PC-9 (cell line): ENCODE results near the gene NOC4L. TPM values are rescaled to one million over a fixed set of nuclear protein-coding genes. Genes with fewer than 3 reads are reported as not detected.

ENCODE experiments used
- BruUV-seq: library from RNA; stranded (reverse); fragments of 400-500 nt; replicated peaks from 2 replicates; lab custom pipeline; 2021; lab: Mats Ljungman, UMichigan
- CTCF ChIA-PET: fragments of 300-600 bp; sonication (Branson Sonifier 250); formaldehyde crosslinking; loops from one replicate; lab custom pipeline; 2022; ENCODE audit warnings: antibody characterized with exemption; lab: Charles Lee
- POLR2A ChIA-PET: fragments of 300-600 bp; sonication (Branson Sonifier 250); formaldehyde crosslinking; loops from one replicate; lab custom pipeline; 2022; ENCODE audit warnings: antibody characterized with exemption; ENCODE audit not compliant: unreplicated experiment; lab: Charles Lee
- DNase-seq, 2 experiments: peaks; one replicate each; pipeline versions ENCODE4 v3.0.0 to v3.0.0-alpha.2; 2015 to 2022; ENCODE audit warnings: mixed read lengths in 1 of 2
- H2AFZ ChIP-seq: fragments of 200-600 bp; sonication (generic); 2 replicates; pipeline ENCODE4 v1.8.1; 2017; ENCODE audit warnings: antibody characterized with exemption
- H3F3A ChIP-seq: fragments of 200-600 bp; sonication (generic); 2 replicates; pipeline ENCODE4 v1.8.1; 2017; ENCODE audit warnings: antibody characterized with exemption, mild to moderate bottlenecking, low read depth; ENCODE audit not compliant: insufficient read depth
- H3K27ac ChIP-seq: fragments of 200-600 bp; sonication (generic); 2 replicates; pipeline ENCODE4 v1.6.1; 2016; ENCODE audit warnings: mixed run types
- H3K27me3 ChIP-seq: fragments of 200-600 bp; sonication (generic); 2 replicates; pipeline ENCODE4 v1.6.1; 2016; ENCODE audit warnings: low read depth, mixed run types; ENCODE audit not compliant: insufficient read depth
- H3K36me3 ChIP-seq: fragments of 200-600 bp; sonication (generic); 2 replicates; pipeline ENCODE4 v1.6.1; 2016; ENCODE audit warnings: low read depth, mixed run types
- H3K4me1 ChIP-seq: fragments of 200-600 bp; sonication (generic); replicated peaks from 2 replicates; pipeline ENCODE4 v1.6.1; 2016; ENCODE audit warnings: mixed run types; ENCODE audit not compliant: insufficient read depth
- H3K4me2 ChIP-seq: fragments of 200-600 bp; sonication (generic); 2 replicates; pipeline ENCODE4 v1.6.1; 2017; ENCODE audit warnings: mixed run types
- H3K4me3 ChIP-seq: fragments of 200-600 bp; sonication (generic); 2 replicates; pipeline ENCODE4 v1.6.1; 2016; ENCODE audit warnings: mixed run types
- H3K79me2 ChIP-seq: fragments of 200-600 bp; sonication (generic); 2 replicates; pipeline ENCODE4 v1.6.1; 2017; ENCODE audit warnings: low read depth, mixed run types
- H3K9me2 ChIP-seq: fragments of 200-600 bp; sonication (generic); 2 replicates; pipeline ENCODE4 v1.8.1; 2017; ENCODE audit warnings: mild to moderate bottlenecking; ENCODE audit not compliant: insufficient read depth
- H3K9me3 ChIP-seq: fragments of 200-600 bp; sonication (generic); 2 replicates; pipeline ENCODE4 v1.8.1; 2016; ENCODE audit warnings: low read depth; ENCODE audit not compliant: insufficient read depth
- H4K20me1 ChIP-seq: fragments of 200-600 bp; sonication (generic); 2 replicates; pipeline ENCODE4 v1.8.1; 2017; ENCODE audit not compliant: insufficient read depth
- CTCF ChIP-seq: fragments of 200-600 bp; sonication (generic); conservative IDR thresholded peaks from 2 replicates; pipeline ENCODE4 v1.6.1; 2017; ENCODE audit warnings: mixed run types, antibody characterized with exemption, mild to moderate bottlenecking, moderate library complexity
- EZH2 ChIP-seq: fragments of 200-600 bp; sonication (generic); IDR thresholded peaks from 2 replicates; pipeline ENCODE4 v1.8.0; 2017; ENCODE audit warnings: antibody characterized with exemption, low read depth
- intact Hi-C: fragments of 100-400 bp; cut with micrococcal nuclease; formaldehyde crosslinking; loops from one replicate; pipeline ENCODE4 v1.10.0; 2022; ENCODE audit not compliant: unreplicated experiment
- total RNA-seq: library from RNA; stranded (reverse); gene quantifications from 2 replicates; pipeline ENCODE4 v1.2.3, GENCODE V29; 2021

Gene NOC4L
- total RNA-seq, 1 experiment from 2014 or later, result 27.1 TPM

GRCh38 chr12:132171968-132172521 is 27.8 kb downstream of the NOC4L start:
- intact Hi-C loops, result no loop called here
- Histone ChIP-seq H3K9me2 (no peaks in the 10 kb centered on the region), H3K27ac (no peak overlapping the region), H3K27me3 (peaks cover 71% of the 10 kb centered on the region), H3K4me2 (no peak overlapping the region), H2AFZ (no peak overlapping the region), H3K9me3 (no peaks in the 10 kb centered on the region), H3K4me1 (no peaks in the 10 kb centered on the region), H3K4me3 (no peak overlapping the region), H3K36me3 (no peaks in the 10 kb centered on the region), H4K20me1 (peaks cover 4% of the 10 kb centered on the region; the same call in 1 of the 2 replicates), H3F3A (no peaks in the 10 kb centered on the region), H3K79me2 (no peaks in the 10 kb centered on the region)
- DNase-seq, result no peak
- ChIA-PET POLR2A (no interaction called here), CTCF (no interaction called here)
- BruUV-seq, result no TSS peak
- TF ChIP-seq CTCF (no peak), EZH2 (no peak)

GRCh38 chr12:132172619-132173018 is 28.4 kb downstream of the NOC4L start:
- ChIA-PET POLR2A (no interaction called here), CTCF (no interaction called here)
- intact Hi-C loops, result no loop called here
- no peak for DNase-seq
- H3K27ac ChIP-seq, result no peak overlapping the region
- no peak overlapping the region for H3K4me2 ChIP-seq
- H3F3A ChIP-seq, result no peaks in the 10 kb centered on the region
- peaks cover 75% of the 10 kb centered on the region for H3K27me3 ChIP-seq
- no peaks in the 10 kb centered on the region for H3K36me3 ChIP-seq
- H4K20me1 ChIP-seq, result peaks cover 4% of the 10 kb centered on the region; the same call in 1 of the 2 replicates
- TF ChIP-seq CTCF (no peak), EZH2 (peak; percentile 91; the same call in 1 of the 2 replicates)
- no peaks in the 10 kb centered on the region for H3K4me1 ChIP-seq
- no TSS peak for BruUV-seq
- no peaks in the 10 kb centered on the region for H3K9me3 ChIP-seq
- no peak overlapping the region for H3K4me3 ChIP-seq
- no peaks in the 10 kb centered on the region for H3K79me2 ChIP-seq
- no peak overlapping the region for H2AFZ ChIP-seq
- no peaks in the 10 kb centered on the region for H3K9me2 ChIP-seq

- Histone ChIP-seq H3K4me1 (no peaks in the 10 kb centered on the region), H3K27ac (no peak overlapping the region), H3K4me2 (no peak overlapping the region), H3K9me3 (no peaks in the 10 kb centered on the region), H3K79me2 (no peaks in the 10 kb centered on the region), H2AFZ (no peak overlapping the region), H3K36me3 (no peaks in the 10 kb centered on the region), H3K27me3 (peaks cover 82% of the 10 kb centered on the region), H3F3A (no peaks in the 10 kb centered on the region), H3K4me3 (no peak overlapping the region), H4K20me1 (peaks cover 4% of the 10 kb centered on the region; the same call in 1 of the 2 replicates), H3K9me2 (no peaks in the 10 kb centered on the region)
- DNase-seq, result no peak
- intact Hi-C loops, result no loop called here
- CTCF ChIA-PET, result no interaction called here
- no TSS peak for BruUV-seq
- TF ChIP-seq EZH2 (no peak), CTCF (no peak)
- POLR2A ChIA-PET, result no interaction called here
Observed at GRCh38 chr12:132173135-132174014, 29.1 kb downstream of the NOC4L start.
